Activated CD4-positive, alpha-beta T cell treated with anti-CD3 and anti-CD28 coated beads, Interleukin-2, amount 50 U/mL, for 48 hours (primary cell): ENCODE data around the gene RMDN2.
"Not testable (repeated sequence)": the region's sequence is repeated elsewhere in the genome, so short reads cannot be mapped to it uniquely, and the experiment has no call there.

Experiments
- DNase-seq, 2 experiments: peaks; one replicate each; pipeline ENCODE4 v3.0.0-alpha.2; 2020

RMDN2 gene

GRCh38 chr2:37937568-37937967 is 12.5 kb downstream of the RMDN2 start:
- not testable (repeated sequence) for DNase-seq

- not testable (repeated sequence) for DNase-seq
Observed at GRCh38 chr2:37941267-37941666, 16.2 kb downstream of the RMDN2 start.

- no peak for DNase-seq
Observed at GRCh38 chr2:37944268-37944667, 19.2 kb downstream of the RMDN2 start.

GRCh38 chr2:37947306-37947705 is 22.2 kb downstream of the RMDN2 start:
- no peak for DNase-seq

- not testable (repeated sequence) for DNase-seq
Observed at GRCh38 chr2:37962018-37962739, 37.1 kb downstream of the RMDN2 start.

- not testable (repeated sequence) for DNase-seq
Observed at GRCh38 chr2:37962740-37963121, 37.6 kb downstream of the RMDN2 start.

GRCh38 chr2:37963901-37964300 is 38.8 kb downstream of the RMDN2 start:
- not testable (repeated sequence) for DNase-seq

GRCh38 chr2:37966326-37966725 is 41.2 kb downstream of the RMDN2 start:
- no peak for DNase-seq

- DNase-seq, result no peak
Observed at GRCh38 chr2:37969731-37970130, 44.6 kb downstream of the RMDN2 start.

- DNase-seq, result no peak
Observed at GRCh38 chr2:37971971-37972370, 46.9 kb downstream of the RMDN2 start.

- DNase-seq, result no peak
Observed at GRCh38 chr2:37973615-37974353, 48.7 kb downstream of the RMDN2 start.

GRCh38 chr2:37975808-37976207 is 50.7 kb downstream of the RMDN2 start:
- DNase-seq, result no peak

- DNase-seq, result no peak
Observed at GRCh38 chr2:37976411-37976810, 51.3 kb downstream of the RMDN2 start.

- DNase-seq, result peak; percentile 69 to 74
Observed at GRCh38 chr2:37982147-37982582, 57.1 kb downstream of the RMDN2 start.

- no peak for DNase-seq
Observed at GRCh38 chr2:37982847-37983246, 57.8 kb downstream of the RMDN2 start.

GRCh38 chr2:37983719-37984118 is 58.6 kb downstream of the RMDN2 start:
- no peak for DNase-seq

- DNase-seq, result no peak
Observed at GRCh38 chr2:37984176-37984575, 59.1 kb downstream of the RMDN2 start.

GRCh38 chr2:37984589-37984988 is 59.5 kb downstream of the RMDN2 start:
- DNase-seq, result no peak

GRCh38 chr2:37985333-37985732 is 60.2 kb downstream of the RMDN2 start:
- no peak for DNase-seq

- DNase-seq, result no peak
Observed at GRCh38 chr2:37987098-37987775, 62.1 kb downstream of the RMDN2 start.

GRCh38 chr2:37992601-37993000 is 67.5 kb downstream of the RMDN2 start:
- no peak for DNase-seq

GRCh38 chr2:37993143-37993542 is 68.1 kb downstream of the RMDN2 start:
- no peak for DNase-seq

GRCh38 chr2:37997629-37998028 is 72.5 kb downstream of the RMDN2 start:
- DNase-seq, result no peak
